HEK293 (cell line): ENCODE results near the gene METTL25B.

ENCODE experiments used
- CTCF ChIP-seq: fragments of 450-650 bp; formaldehyde crosslinking; IDR thresholded peaks from 2 replicates; pipeline ENCODE4 v1.5.1; 2016; ENCODE audit warnings: missing biosample characterization, missing genetic modification characterization
- HOXA7 ChIP-seq: sonication (generic); formaldehyde crosslinking; IDR thresholded peaks from 2 replicates; pipeline ENCODE4 v1.8.1; 2022; ENCODE audit warnings: missing genetic modification reagents, borderline replicate concordance

GRCh38 chr1:156760092-156760795 is 32.0 kb downstream of the METTL25B start:
- no peak for TF ChIP-seq HOXA7 (CRISPR knock-in tag)
- no peak for TF ChIP-seq CTCF
